GM12878 (cell line): ENCODE measurements around the gene EP400. TPM values are rescaled to one million over a fixed set of nuclear protein-coding genes. Genes with fewer than 3 reads are reported as not detected.

Source experiments
- ATAC-seq: fragments of 200-7000 bp; cut with Tn5 transposase; 3 replicates; pipeline ENCODE4 v1.9.1; 2020; ENCODE audit warnings: mild to moderate bottlenecking, moderate library complexity
- BruUV-seq: library from RNA; stranded (reverse); fragments of 400-500 nt; replicated peaks from 2 replicates; lab custom pipeline; 2021; lab: Mats Ljungman, UMichigan
- CTCF ChIA-PET: fragments of 300-600 bp; sonication (Branson Sonifier 250); formaldehyde crosslinking; extraction: SDS; loops from one replicate; lab custom pipeline; 2021; ENCODE audit warnings: inconsistent platforms; lab: Yijun Ruan, JAX
- POLR2A ChIA-PET: fragments of 350-600 bp; formaldehyde crosslinking; extraction: SDS; loops from one replicate; lab custom pipeline; 2021; ENCODE audit warnings: inconsistent platforms; lab: Charles Lee
- RAD21 ChIA-PET: fragments of 300-600 bp; sonication (Branson Sonifier 250); formaldehyde crosslinking; loops from one replicate; lab custom pipeline; 2023; ENCODE audit warnings: antibody characterized with exemption; ENCODE audit not compliant: unreplicated experiment; lab: Charles Lee
- SMC1A ChIA-PET: fragments of 300-600 bp; sonication (Branson Sonifier 250); formaldehyde crosslinking; loops from one replicate; lab custom pipeline; 2023; ENCODE audit not compliant: unreplicated experiment, uncharacterized antibody; lab: Charles Lee
- DNase-seq: peaks from one replicate; pipeline ENCODE4 v3.0.0-alpha.2; 2011; ENCODE audit warnings: low read depth, low spot score
- FAIRE-seq: peaks from 3 replicates; lab custom pipeline; 2011; peaks lifted over from hg19 to GRCh38; lab: Jason Lieb, UNC
- H2AFZ ChIP-seq: 2 replicates; pipeline ENCODE4 v1.6.0; 2011; ENCODE audit warnings: low read depth, low read length, control low read depth; ENCODE audit not compliant: control insufficient read depth
- H3K27ac ChIP-seq: 2 replicates; pipeline ENCODE4 v1.5.1; 2011; ENCODE audit warnings: control low read depth; ENCODE audit not compliant: control insufficient read depth, insufficient read depth
- H3K27me3 ChIP-seq, 2 experiments: replicated peaks in 1 of 2; 2 replicates each; pipeline versions ENCODE4 v1.6.0 to v1.6.1; 2011; ENCODE audit warnings: low read length in 1 of 2; ENCODE audit not compliant: control insufficient read depth in 2 of 2, insufficient read depth in 2 of 2
- H3K36me3 ChIP-seq, 2 experiments: 2 replicates each; pipeline ENCODE4 v1.5.1; 2011; ENCODE audit warnings: low read length in 1 of 2; ENCODE audit not compliant: control insufficient read depth in 2 of 2, insufficient read depth in 2 of 2
- H3K4me1 ChIP-seq: 2 replicates; pipeline ENCODE4 v1.6.1; 2011; ENCODE audit warnings: mild to moderate bottlenecking, low read length, moderate library complexity, mixed read lengths; ENCODE audit not compliant: control insufficient read depth, insufficient read depth
- H3K4me2 ChIP-seq: 2 replicates; pipeline ENCODE4 v1.6.0; 2011; ENCODE audit warnings: control low read depth; ENCODE audit not compliant: control insufficient read depth, insufficient read depth
- H3K4me3 ChIP-seq: fragments of 200-600 bp; sonication (generic); 2 replicates; pipeline ENCODE4 v1.5.1; 2016
- H3K79me2 ChIP-seq: 2 replicates; pipeline ENCODE4 v1.6.0; 2011; ENCODE audit warnings: low read length; ENCODE audit not compliant: control insufficient read depth, insufficient read depth
- H3K9ac ChIP-seq: 2 replicates; pipeline ENCODE4 v1.8.0; 2011; ENCODE audit warnings: low read length, control low read depth, mixed read lengths; ENCODE audit not compliant: control insufficient read depth, insufficient read depth
- H3K9me3 ChIP-seq: replicated peaks from 3 replicates; pipeline ENCODE4 v1.5.1; 2011; ENCODE audit warnings: mild to moderate bottlenecking, low read length; ENCODE audit not compliant: control insufficient read depth, insufficient read depth
- H4K20me1 ChIP-seq: 2 replicates; pipeline ENCODE4 v1.6.0; 2011; ENCODE audit not compliant: control insufficient read depth, insufficient read depth
- BCL11A ChIP-seq: IDR thresholded peaks from 2 replicates; pipeline ENCODE4 v1.6.1; 2011; ENCODE audit warnings: low read depth, low read length
- BCL3 ChIP-seq: IDR thresholded peaks from 2 replicates; pipeline ENCODE4 v1.6.1; 2011; ENCODE audit warnings: borderline replicate concordance, low read depth, mild to moderate bottlenecking, moderate library complexity, low read length; ENCODE audit not compliant: insufficient read depth, poor library complexity, severe bottlenecking
- BCLAF1 ChIP-seq: fragments of 450-650 bp; IDR thresholded peaks from 2 replicates; pipeline ENCODE4 v1.6.1; 2017; ENCODE audit warnings: antibody characterized with exemption, mild to moderate bottlenecking, moderate library complexity
- CHD2 ChIP-seq: IDR thresholded peaks from 2 replicates; pipeline ENCODE4 v1.6.1; 2011; ENCODE audit warnings: low read depth, low read length, improper control_type of control experiment, borderline replicate concordance
- E2F8 ChIP-seq: fragments of 450-650 bp; IDR thresholded peaks from 2 replicates; pipeline ENCODE4 v1.6.1; 2018; ENCODE audit warnings: mild to moderate bottlenecking, low read depth, moderate library complexity; ENCODE audit not compliant: partially characterized antibody
- EP300 ChIP-seq, 2 experiments: fragments of 150-350 bp in 1 of 2; IDR thresholded peaks; 2 replicates each; pipeline ENCODE4 v1.6.1; 2011 to 2012; ENCODE audit warnings: low read depth in 2 of 2, low read length in 2 of 2, borderline replicate concordance in 1 of 2, improper control_type of control experiment in 1 of 2, inconsistent platforms in 1 of 2; ENCODE audit not compliant: control insufficient read depth in 1 of 2
- FOS ChIP-seq: IDR thresholded peaks from 3 replicates; pipeline ENCODE4 v1.6.1; 2011; ENCODE audit warnings: borderline replicate concordance; ENCODE audit not compliant: insufficient read length; ENCODE audit errors: extremely low read depth
- IKZF1 ChIP-seq: fragments of 450-650 bp; conservative IDR thresholded peaks from 2 replicates; pipeline ENCODE4 v1.6.1; 2017; ENCODE audit warnings: antibody characterized with exemption, mild to moderate bottlenecking
- MTA3 ChIP-seq: IDR thresholded peaks from 2 replicates; pipeline ENCODE4 v1.6.1; 2012; ENCODE audit warnings: low read length, inconsistent platforms, borderline replicate concordance
- NR2C2 ChIP-seq: IDR thresholded peaks from 2 replicates; pipeline ENCODE4 v1.6.1; 2011; ENCODE audit warnings: borderline replicate concordance, low read depth; ENCODE audit not compliant: control insufficient read depth, insufficient read length
- PAX5 ChIP-seq: IDR thresholded peaks from 2 replicates; pipeline ENCODE4 v1.6.1; 2011; ENCODE audit warnings: low read depth, low read length, borderline replicate concordance
- RELA ChIP-seq: fragments of 450-650 bp; IDR thresholded peaks from 2 replicates; pipeline ENCODE4 v1.8.0; 2014; ENCODE audit warnings: borderline replicate concordance; ENCODE audit not compliant: partially characterized antibody
- RFX5 ChIP-seq: IDR thresholded peaks from 2 replicates; pipeline ENCODE4 v1.6.1; 2011; ENCODE audit warnings: low read depth, low read length, improper control_type of control experiment
- SP1 ChIP-seq: IDR thresholded peaks from one replicate; pipeline ENCODE4 v1.6.1; 2011; ENCODE audit warnings: low read depth, low read length
- TAF1 ChIP-seq: IDR thresholded peaks from 2 replicates; pipeline ENCODE4 v1.6.1; 2011; ENCODE audit warnings: mild to moderate bottlenecking, low read depth, low read length, borderline replicate concordance
- WGBS: methylation state at CpG from one replicate; pipeline ENCODE4 v1.1.6; 2016; ENCODE audit warnings: low lambda C conversion rate; ENCODE audit not compliant: insufficient replicate concordance, insufficient coverage; ENCODE audit errors: missing lambda C conversion rate; 5-methylcytosine and 5-hydroxymethylcytosine counted together
- in situ Hi-C: fragments of 300-500 bp; cut with MboI; formaldehyde crosslinking; loops from 9 replicates; pipeline ENCODE4 v1.14.3; 2018; ENCODE audit warnings: mixed read lengths
- intact Hi-C: fragments of 100-400 bp; cut with micrococcal nuclease; formaldehyde crosslinking; loops from one replicate; pipeline ENCODE4 v1.14.2; 2022; ENCODE audit not compliant: unreplicated experiment
- polyA plus RNA-seq, 11 experiments: library from polyadenylated mRNA; depleted of rRNA in 4 of 11; unstranded in 6 of 11; stranded (reverse) in 5 of 11; fragments of >200 nt; fragmentation: Nextera tagmentation in 4 of 11; fragmentation: Illumina TruSeq in 1 of 11; extraction: Ambion mirVana in 4 of 11; extraction: Trizol in 1 of 11; gene quantifications; 1 replicate in 1 of 11; 2 replicates in 10 of 11; pipeline versions ENCODE4 v1.2.1 to v1.2.3, GENCODE V29; 2011 to 2016; ENCODE audit warnings: inconsistent platforms in 2 of 11, missing spikeins in 2 of 11, low read depth in 1 of 11
- total RNA-seq, 4 experiments: library from RNA; depleted of rRNA in 3 of 4; stranded (reverse); fragments of >200 nt in 3 of 4; fragmentation: Illumina TruSeq in 1 of 4; extraction: Trizol in 1 of 4; gene quantifications; 2 replicates each; pipeline versions ENCODE4 v1.2.1 to v1.2.3, GENCODE V29; 2013 to 2021

EP400 gene
- total and polyA plus RNA-seq, 10 of the 15 experiments (the other 5 are each of a cell fraction or from before 2014, with no cell fraction given): 3.8 to 44.2 (median 8.4) TPM

- no peak for TF ChIP-seq CHD2
- no peak for TF ChIP-seq FOS
Measured at GRCh38 chr12:132014915-132015280, 65.2 kb downstream of the EP400 start (continued).

- Histone ChIP-seq H3K9ac (no peak overlapping the region), H2AFZ (no peak overlapping the region), H3K4me3 (no peak overlapping the region), H3K4me1 (no peaks in the 10 kb centered on the region), H3K79me2 (no peaks in the 10 kb centered on the region), H3K27ac (no peak overlapping the region), H3K27me3 (no peaks in the 10 kb centered on the region), H3K4me2 (no peak overlapping the region), H3K9me3 (no peaks in the 10 kb centered on the region), H4K20me1 (no peaks in the 10 kb centered on the region), H3K36me3 (peaks cover 23 to 33% of the 10 kb centered on the region in 2 experiments)
- FAIRE-seq: no peak
- ChIA-PET CTCF (no interaction called here), SMC1A (no interaction called here), POLR2A (no interaction called here), RAD21 (no interaction called here)
- intact Hi-C loops (no loop called here), in situ Hi-C loops (no loop called here)
- DNase-seq: no peak
- no TSS peak for BruUV-seq
- no peak for ATAC-seq
- 95% methylated on average over 19 of the region's 21 CpGs for whole genome bisulfite sequencing
- TF ChIP-seq SP1: no peak
- TF ChIP-seq BCL11A: no peak
- no peak for TF ChIP-seq BCLAF1
- TF ChIP-seq EP300 (IDR thresholded peaks at IDR 0.05; ENCODE audit: borderline replicate concordance in 1 of 2, control insufficient read depth in 1 of 2, low read depth in 2 of 2, low read length in 2 of 2): no peak
- TF ChIP-seq MTA3: no peak
- no peak for TF ChIP-seq RELA
- TF ChIP-seq E2F8: no peak
- no peak for TF ChIP-seq BCL3
- TF ChIP-seq TAF1: no peak
- no peak for TF ChIP-seq IKZF1
- TF ChIP-seq NR2C2: no peak
- no peak for TF ChIP-seq PAX5
- TF ChIP-seq RFX5: no peak
Measured at GRCh38 chr12:132015686-132016430, 66.1 kb downstream of the EP400 start.
